HL-60 (cell line): ENCODE data around the gene AMN.

Experiments used
- DNase-seq, 2 experiments: peaks; one replicate each; pipeline ENCODE4 v3.0.0-alpha.2; 2010 to 2020; ENCODE audit warnings: low read depth in 1 of 2, low spot score in 1 of 2
- H3K27ac ChIP-seq: fragments of 250-450 bp; sonication (Bioruptor Pico); replicated peaks from 2 replicates; pipeline ENCODE4 v1.5.1; 2020; ENCODE audit warnings: mild to moderate bottlenecking, moderate library complexity
- H3K27me3 ChIP-seq: fragments of 250-450 bp; sonication (Bioruptor Pico); 2 replicates; pipeline ENCODE4 v1.5.1; 2021; ENCODE audit warnings: mild to moderate bottlenecking, moderate library complexity; ENCODE audit not compliant: insufficient read depth, poor library complexity, severe bottlenecking
- H3K4me3 ChIP-seq: replicated peaks from 2 replicates; pipeline ENCODE4 v1.5.1; 2011; ENCODE audit warnings: mild to moderate bottlenecking, control low read depth, low read length; ENCODE audit not compliant: insufficient read depth
- CTCF ChIP-seq: IDR thresholded peaks from one replicate; pipeline ENCODE4 v1.5.1; 2011; ENCODE audit warnings: low read length, control low read depth, inconsistent platforms; ENCODE audit not compliant: insufficient read depth
- GABPA ChIP-seq: IDR thresholded peaks from 2 replicates; pipeline ENCODE4 v1.6.1; 2012; ENCODE audit warnings: low read depth
- POLR2AphosphoS5 ChIP-seq: IDR thresholded peaks from 2 replicates; pipeline ENCODE4 v1.6.1; 2012; ENCODE audit warnings: low read depth
- SPI1 ChIP-seq: IDR thresholded peaks from 2 replicates; pipeline ENCODE4 v1.6.1; 2012; ENCODE audit warnings: low read depth, mild to moderate bottlenecking, borderline replicate concordance
- TF ChIP-seq, protein P1 (sequence below): IDR thresholded peaks from 2 replicates; pipeline ENCODE4 v1.6.1; 2012; ENCODE audit warnings: low read depth; ENCODE audit not compliant: insufficient replicate concordance

AMN gene

GRCh38 chr14:102947321-102948103, 25.0 kb downstream of the AMN start:
- TF ChIP-seq GABPA (no peak), POLR2AphosphoS5 (no peak), SPI1 (no peak), CTCF (no peak)
- TF ChIP-seq, protein P1, sequence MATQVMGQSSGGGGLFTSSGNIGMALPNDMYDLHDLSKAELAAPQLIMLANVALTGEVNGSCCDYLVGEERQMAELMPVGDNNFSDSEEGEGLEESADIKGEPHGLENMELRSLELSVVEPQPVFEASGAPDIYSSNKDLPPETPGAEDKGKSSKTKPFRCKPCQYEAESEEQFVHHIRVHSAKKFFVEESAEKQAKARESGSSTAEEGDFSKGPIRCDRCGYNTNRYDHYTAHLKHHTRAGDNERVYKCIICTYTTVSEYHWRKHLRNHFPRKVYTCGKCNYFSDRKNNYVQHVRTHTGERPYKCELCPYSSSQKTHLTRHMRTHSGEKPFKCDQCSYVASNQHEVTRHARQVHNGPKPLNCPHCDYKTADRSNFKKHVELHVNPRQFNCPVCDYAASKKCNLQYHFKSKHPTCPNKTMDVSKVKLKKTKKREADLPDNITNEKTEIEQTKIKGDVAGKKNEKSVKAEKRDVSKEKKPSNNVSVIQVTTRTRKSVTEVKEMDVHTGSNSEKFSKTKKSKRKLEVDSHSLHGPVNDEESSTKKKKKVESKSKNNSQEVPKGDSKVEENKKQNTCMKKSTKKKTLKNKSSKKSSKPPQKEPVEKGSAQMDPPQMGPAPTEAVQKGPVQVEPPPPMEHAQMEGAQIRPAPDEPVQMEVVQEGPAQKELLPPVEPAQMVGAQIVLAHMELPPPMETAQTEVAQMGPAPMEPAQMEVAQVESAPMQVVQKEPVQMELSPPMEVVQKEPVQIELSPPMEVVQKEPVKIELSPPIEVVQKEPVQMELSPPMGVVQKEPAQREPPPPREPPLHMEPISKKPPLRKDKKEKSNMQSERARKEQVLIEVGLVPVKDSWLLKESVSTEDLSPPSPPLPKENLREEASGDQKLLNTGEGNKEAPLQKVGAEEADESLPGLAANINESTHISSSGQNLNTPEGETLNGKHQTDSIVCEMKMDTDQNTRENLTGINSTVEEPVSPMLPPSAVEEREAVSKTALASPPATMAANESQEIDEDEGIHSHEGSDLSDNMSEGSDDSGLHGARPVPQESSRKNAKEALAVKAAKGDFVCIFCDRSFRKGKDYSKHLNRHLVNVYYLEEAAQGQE, result no peak
- no peaks in the 10 kb centered on the region for H3K27me3 ChIP-seq
- no peak overlapping the region for H3K4me3 ChIP-seq
- H3K27ac ChIP-seq, result no peak overlapping the region
- DNase-seq, result no peak

DNA sequence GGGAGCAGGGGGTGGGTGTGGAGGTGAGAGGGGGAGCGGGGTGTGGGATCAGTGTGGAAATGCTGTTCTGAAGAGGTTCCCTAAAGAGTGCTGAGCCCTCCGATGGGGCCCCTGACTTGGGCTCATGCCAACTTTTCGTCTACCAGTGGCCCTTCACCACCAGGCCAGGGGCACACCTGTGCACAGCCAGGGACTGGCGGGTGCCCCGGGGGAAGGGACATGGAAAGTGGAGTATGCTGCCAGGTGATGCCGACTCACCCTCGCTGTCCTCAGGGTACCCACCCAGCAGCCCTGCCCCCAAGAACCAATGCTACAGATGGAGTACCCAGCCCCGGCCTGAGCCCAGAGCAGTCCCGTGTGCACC, 26.2 kb downstream of the AMN start:
- Histone ChIP-seq H3K27me3 (no peaks in the 10 kb centered on the region), H3K4me3 (no peak overlapping the region), H3K27ac (peak overlapping the region; percentile 34)
- TF ChIP-seq POLR2AphosphoS5 (no peak), SPI1 (no peak), GABPA (no peak), CTCF (no peak)
- TF ChIP-seq, protein P1, result no peak
- DNase-seq, result peak in 1 of 2 experiments; percentile 20

DNA sequence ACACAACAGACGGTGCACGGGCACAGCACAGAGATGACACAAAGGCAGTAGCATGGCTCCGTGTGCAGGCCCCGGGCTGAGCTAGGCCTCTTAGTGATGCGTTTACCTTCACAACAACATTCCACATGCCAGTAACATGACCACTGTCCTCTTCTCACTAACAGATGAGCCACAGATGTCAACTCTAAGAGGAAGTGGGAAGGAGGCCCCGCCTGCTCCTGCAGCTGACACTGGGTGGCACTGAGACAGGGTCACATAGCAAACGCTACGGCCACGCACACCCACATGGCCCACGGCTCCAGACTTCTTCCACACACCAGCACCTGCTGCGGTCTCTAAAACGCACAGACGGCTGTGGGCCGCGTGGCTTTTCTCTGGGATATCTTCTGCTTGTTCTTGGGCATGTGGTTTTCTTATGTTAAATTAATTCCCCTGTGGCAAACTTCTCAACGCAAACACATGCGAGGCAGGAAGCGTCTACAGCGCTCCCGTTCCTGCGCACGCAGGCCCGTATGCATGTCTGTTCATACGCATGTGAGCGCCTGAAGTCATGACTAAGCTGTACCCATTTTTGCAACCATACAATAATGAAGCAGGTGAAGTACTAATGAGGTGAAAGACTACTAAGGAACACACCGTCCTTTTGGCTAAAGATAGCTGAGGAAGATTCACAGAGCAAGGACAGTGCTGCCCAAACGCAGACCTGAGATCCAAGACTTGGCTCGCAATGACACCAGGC, 26.8 kb downstream of the AMN start:
- TF ChIP-seq CTCF (no peak), SPI1 (peak; percentile 98), POLR2AphosphoS5 (peak; percentile 95)
- TF ChIP-seq, protein P1, result no peak
- Histone ChIP-seq H3K4me3 (no peak overlapping the region), H3K27me3 (no peaks in the 10 kb centered on the region), H3K27ac (peak overlapping the region; percentile 34)
- DNase-seq, result peak; percentile 75 to 93
